Peyer's patch (tissue), 4 donors: Measurements from ENCODE around the gene PIP5K1A. TPM values are rescaled to one million over a fixed set of nuclear protein-coding genes. Genes with fewer than 3 reads are reported as not detected.

ENCODE experiments used
- DNase-seq, 3 donors: peaks; one replicate each; pipeline ENCODE4 v3.0.0-alpha.2; 2017 to 2019
- H3K27ac ChIP-seq, 4 donors: fragments of 200-600 bp; sonication (generic); one replicate each; pipeline ENCODE4 v1.5.1; 2016 to 2019
- H3K27me3 ChIP-seq, 2 donors: fragments of 200-600 bp; sonication (generic); one replicate each; pipeline ENCODE4 v1.5.1; 2019
- H3K36me3 ChIP-seq, 3 donors: fragments of 200-600 bp; sonication (generic); one replicate each; pipeline ENCODE4 v1.5.1; 2016 to 2019
- H3K4me1 ChIP-seq, 4 donors: fragments of 200-600 bp; sonication (generic); one replicate each; pipeline ENCODE4 v1.5.1; 2016 to 2019
- H3K4me3 ChIP-seq, 4 donors: fragments of 200-600 bp; sonication (generic); 1 replicate in 3 of 4; 2 replicates in 1 of 4; pipeline ENCODE4 v1.5.1; 2016 to 2019; ENCODE audit warnings: mild to moderate bottlenecking in 1 of 4
- H3K9me3 ChIP-seq, 4 donors: fragments of 200-600 bp; sonication (generic); one replicate each; pipeline ENCODE4 v1.5.1; 2016 to 2019; ENCODE audit warnings: mild to moderate bottlenecking in 1 of 4
- POLR2A ChIP-seq, 2 donors: fragments of 450-650 bp; IDR thresholded peaks; one replicate each; pipeline ENCODE4 v1.5.1; 2017; ENCODE audit warnings: antibody characterized with exemption in 2 of 2, mild to moderate bottlenecking in 2 of 2, moderate library complexity in 2 of 2
- total RNA-seq, 4 donors: library from RNA; depleted of rRNA; stranded (reverse); fragments of >200 nt; gene quantifications; one replicate each; pipeline ENCODE4 v1.1.0, GENCODE V29; 2016
- TF ChIP-seq, protein P1 (sequence below), 6 experiments: fragments of 450-650 bp in 4 of 6; fragments of 200-600 bp in 2 of 6; sonication (generic) in 1 of 6; IDR thresholded peaks; one replicate each; pipeline ENCODE4 v1.5.1; 2017 to 2019; ENCODE audit warnings: antibody characterized with exemption in 6 of 6, mild to moderate bottlenecking in 3 of 6, moderate library complexity in 1 of 6

PIP5K1A gene
- total RNA-seq, 4 donors from 2014 or later, result 54.5 to 118 (median 97.6) TPM

DNA sequence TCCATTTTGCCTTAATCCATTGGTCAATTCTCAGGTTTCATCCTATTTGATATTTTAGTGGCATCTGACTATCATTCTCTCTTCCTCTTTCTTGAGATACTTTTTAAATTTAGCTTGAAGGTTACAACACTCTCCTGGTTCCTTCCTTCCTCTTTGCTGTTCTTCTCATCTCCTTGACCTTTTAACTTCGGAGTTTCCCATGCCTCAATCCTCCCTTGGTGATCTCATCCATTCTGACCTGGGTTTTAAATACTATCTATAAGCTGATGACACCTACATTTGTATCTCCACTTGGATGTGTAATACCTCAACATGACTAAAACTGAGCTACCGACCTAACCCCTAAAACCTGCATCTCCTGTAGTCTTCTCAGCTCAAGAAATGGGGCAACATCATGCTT is 78.9 kb downstream of the PIP5K1A start:
- Histone ChIP-seq H3K9me3 (no peaks in the 10 kb centered on the region), H3K27me3 (no peaks in the 10 kb centered on the region), H3K4me1 (peaks cover 0 to 4% (median 2%) of the 10 kb centered on the region in 4 donors), H3K4me3 (no peak overlapping the region), H3K27ac (no peak overlapping the region), H3K36me3 (no peaks in the 10 kb centered on the region)
- DNase-seq, result no peak
- TF ChIP-seq POLR2A (IDR thresholded peaks at IDR 0.05), result no peak
- TF ChIP-seq, protein P1, sequence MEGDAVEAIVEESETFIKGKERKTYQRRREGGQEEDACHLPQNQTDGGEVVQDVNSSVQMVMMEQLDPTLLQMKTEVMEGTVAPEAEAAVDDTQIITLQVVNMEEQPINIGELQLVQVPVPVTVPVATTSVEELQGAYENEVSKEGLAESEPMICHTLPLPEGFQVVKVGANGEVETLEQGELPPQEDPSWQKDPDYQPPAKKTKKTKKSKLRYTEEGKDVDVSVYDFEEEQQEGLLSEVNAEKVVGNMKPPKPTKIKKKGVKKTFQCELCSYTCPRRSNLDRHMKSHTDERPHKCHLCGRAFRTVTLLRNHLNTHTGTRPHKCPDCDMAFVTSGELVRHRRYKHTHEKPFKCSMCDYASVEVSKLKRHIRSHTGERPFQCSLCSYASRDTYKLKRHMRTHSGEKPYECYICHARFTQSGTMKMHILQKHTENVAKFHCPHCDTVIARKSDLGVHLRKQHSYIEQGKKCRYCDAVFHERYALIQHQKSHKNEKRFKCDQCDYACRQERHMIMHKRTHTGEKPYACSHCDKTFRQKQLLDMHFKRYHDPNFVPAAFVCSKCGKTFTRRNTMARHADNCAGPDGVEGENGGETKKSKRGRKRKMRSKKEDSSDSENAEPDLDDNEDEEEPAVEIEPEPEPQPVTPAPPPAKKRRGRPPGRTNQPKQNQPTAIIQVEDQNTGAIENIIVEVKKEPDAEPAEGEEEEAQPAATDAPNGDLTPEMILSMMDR (IDR thresholded peaks at IDR 0.05), result no peak

DNA sequence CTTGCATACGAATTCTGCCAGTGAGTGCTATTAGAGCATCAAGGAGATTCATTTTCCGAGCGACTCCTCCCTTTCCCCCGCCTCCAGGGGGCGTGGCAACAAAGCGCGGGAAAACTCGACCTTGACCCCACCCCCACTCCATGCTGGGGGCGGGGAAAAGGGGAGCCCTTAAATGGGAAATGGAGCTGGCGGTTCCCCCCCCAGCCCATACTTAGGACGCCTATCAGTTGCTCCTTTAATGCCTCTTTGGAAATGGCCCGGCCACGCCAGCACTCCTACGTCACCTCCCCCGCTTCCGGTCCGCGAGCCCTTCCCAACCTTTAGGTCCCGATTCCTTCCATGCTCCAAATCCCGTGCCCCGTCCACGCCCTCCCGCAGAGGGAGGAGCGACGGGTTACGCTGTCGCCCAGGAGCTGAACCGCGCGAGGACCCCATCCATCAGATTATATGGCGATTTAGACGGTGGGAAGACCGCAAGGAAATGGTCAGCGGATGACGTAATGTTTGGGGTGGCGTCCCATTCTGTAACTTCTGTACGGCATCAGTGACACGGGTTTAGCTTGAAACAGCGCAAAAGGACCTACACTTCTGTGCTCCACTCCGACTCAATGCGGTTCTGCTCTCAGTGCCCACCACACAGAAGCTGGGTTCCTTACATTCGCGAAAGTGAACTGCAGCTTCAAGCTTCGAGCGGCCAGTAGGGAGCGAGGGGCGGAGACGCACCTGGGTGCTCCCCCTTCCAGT is 83.0 kb downstream of the PIP5K1A start:
- H3K27ac ChIP-seq, result peak overlapping the region; percentile 96 to 100 (median 98)
- peaks cover 0 to 15% (median 11%) of the 10 kb centered on the region in 4 donors for H3K4me1 ChIP-seq
- H3K4me3 ChIP-seq, result peak overlapping the region; percentile 79 to 96 (median 92)
- TF ChIP-seq, protein P1 (IDR thresholded peaks at IDR 0.05), result peak; percentile 32 to 57 (median 46)
- peak; percentile 2 to 27 for TF ChIP-seq POLR2A (IDR thresholded peaks at IDR 0.05)
- DNase-seq, result peak; percentile 91 to 97 (median 97)
- H3K9me3 ChIP-seq, result no peaks in the 10 kb centered on the region
- H3K36me3 ChIP-seq, result peaks cover 0 to 17% (median 0%) of the 10 kb centered on the region in 3 donors
- H3K27me3 ChIP-seq, result no peaks in the 10 kb centered on the region

DNA sequence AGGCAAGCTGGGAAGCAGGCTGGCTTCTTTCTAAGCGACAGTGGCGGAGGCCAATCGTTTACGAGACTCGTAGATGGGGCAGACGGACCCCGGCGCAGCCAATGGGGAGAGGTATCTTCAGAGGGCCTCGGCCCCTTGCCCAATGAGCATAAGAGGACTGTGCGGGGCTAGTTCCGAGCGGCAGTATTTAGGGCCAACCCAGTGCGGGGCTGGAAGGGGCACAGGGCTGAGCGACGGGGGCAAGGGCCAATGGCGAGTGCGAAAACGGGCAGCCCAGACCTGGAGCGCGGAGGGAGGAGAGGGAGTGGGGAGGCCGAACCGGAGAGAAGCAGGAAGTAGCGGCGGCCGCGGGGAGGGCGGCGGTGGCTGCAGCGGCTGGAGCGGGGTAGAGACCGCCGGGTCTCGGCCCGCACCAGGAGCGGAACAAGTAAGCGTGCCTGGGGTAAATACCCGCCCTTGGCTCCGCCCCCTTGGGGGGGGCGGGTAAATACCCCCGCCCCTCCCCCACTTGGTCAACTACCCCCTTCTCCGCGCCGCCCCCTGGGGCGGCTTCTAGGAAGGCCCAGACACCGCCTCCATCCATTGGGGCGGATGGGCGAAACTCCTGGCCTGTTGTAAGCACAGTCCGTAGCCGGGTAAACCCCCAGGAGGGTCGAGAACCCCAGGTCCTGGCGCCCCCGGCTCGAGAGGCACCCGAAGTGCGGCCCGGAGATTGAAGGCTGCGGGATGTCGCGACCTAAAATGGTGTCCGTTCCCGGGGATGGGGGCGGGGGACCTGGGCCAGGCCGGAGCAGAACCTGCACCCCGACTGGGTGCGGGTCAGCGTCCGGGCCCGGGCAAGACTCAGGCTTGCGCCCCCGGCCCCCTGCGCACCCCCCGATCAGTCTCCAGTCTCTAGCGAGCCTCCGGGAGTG is 83.9 kb downstream of the PIP5K1A start, which contains the start of gene ZNF687:
Gene ZNF687 (plus strand): TSS at position 331 of the 914 bp plus-strand sequence. CDS start 3,993 bp downstream, outside the sequence.
- H3K4me1 ChIP-seq, result peaks cover 0 to 15% (median 11%) of the 10 kb centered on the region in 4 donors
- H3K9me3 ChIP-seq, result no peaks in the 10 kb centered on the region
- peaks cover 0 to 25% (median 0%) of the 10 kb centered on the region in 3 donors for H3K36me3 ChIP-seq
- TF ChIP-seq, protein P1 (IDR thresholded peaks at IDR 0.05), result no peak
- TF ChIP-seq POLR2A (IDR thresholded peaks at IDR 0.05), result peak; percentile 73 to 83
- no peaks in the 10 kb centered on the region for H3K27me3 ChIP-seq
- DNase-seq, result peak; percentile 99 to 100 (median 100)
- H3K27ac ChIP-seq, result peak within 1 kb of the TSS; percentile 96 to 100 (median 98)
- H3K4me3 ChIP-seq, result peak within 1 kb of the TSS; percentile 79 to 96 (median 92)

DNA sequence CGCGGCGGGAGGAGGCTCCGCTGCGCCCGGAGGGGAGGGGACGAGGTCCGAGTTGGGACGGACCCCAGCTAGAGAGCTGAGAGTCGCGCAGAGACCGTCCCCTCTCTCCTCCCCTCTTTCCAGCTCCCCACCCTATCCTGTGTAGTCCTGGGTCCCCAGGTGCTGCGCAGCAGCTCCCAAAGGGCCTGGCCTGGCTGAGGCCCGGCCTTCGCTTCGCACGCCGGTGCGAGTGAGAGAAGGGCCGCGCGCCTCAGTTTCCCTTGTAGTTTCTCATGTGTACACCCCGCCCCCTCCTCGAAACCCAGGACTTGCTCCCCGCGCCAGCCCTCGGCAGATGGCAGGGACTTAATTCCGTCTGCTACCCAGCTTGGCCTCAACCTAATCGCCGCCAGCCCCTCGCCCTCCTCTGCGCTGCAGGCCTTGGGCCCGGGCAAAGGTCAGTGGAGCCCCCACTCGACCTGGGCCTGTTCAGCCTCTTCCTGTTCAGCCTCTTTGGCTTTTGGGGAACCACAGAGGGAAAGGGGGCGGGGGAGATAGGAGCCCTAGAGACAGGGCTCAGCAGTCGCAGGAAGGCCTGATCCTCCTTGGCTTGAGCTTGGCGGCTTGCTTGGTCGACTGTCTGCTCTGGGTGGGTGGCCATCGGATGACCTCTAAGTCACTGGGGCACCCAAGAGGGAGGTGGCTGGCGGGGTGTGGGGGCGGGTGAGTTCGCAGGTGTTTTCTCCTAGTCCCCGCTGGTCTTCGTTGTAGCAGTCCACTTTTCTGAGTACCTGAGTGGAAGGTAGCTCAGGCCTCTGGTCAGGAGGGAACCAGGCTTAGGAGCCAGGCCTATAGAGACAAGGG is 84.8 kb downstream of the PIP5K1A start:
- Histone ChIP-seq H3K4me1 (peaks cover 0 to 15% (median 11%) of the 10 kb centered on the region in 4 donors), H3K4me3 (peak overlapping the region; percentile 79 to 96 (median 92)), H3K9me3 (no peaks in the 10 kb centered on the region), H3K27ac (peak overlapping the region; percentile 96 to 100 (median 98)), H3K36me3 (peaks cover 0 to 34% (median 0%) of the 10 kb centered on the region in 3 donors), H3K27me3 (no peaks in the 10 kb centered on the region)
- TF ChIP-seq POLR2A (IDR thresholded peaks at IDR 0.05), result no peak
- TF ChIP-seq, protein P1 (IDR thresholded peaks at IDR 0.05), result no peak
- DNase-seq, result peak; percentile 58 to 65 (median 59)
